WERI-Rb-1 (cell line): ENCODE data around the gene TKT.

Source experiments
- DNase-seq: peaks from one replicate; pipeline ENCODE4 v3.0.0-alpha.2; 2020
- H3K27ac ChIP-seq: fragments of 250-450 bp; sonication (Bioruptor Pico); 2 replicates; pipeline ENCODE4 v1.5.1; 2020; ENCODE audit warnings: mild to moderate bottlenecking, moderate library complexity
- H3K27me3 ChIP-seq: fragments of 250-450 bp; sonication (Bioruptor Pico); 2 replicates; pipeline ENCODE4 v1.5.1; 2021; ENCODE audit warnings: mild to moderate bottlenecking, low read depth, moderate library complexity; ENCODE audit not compliant: insufficient read depth, severe bottlenecking
- H3K36me3 ChIP-seq: fragments of 250-450 bp; sonication (Bioruptor Pico); 2 replicates; pipeline ENCODE4 v1.5.1; 2020; ENCODE audit warnings: mild to moderate bottlenecking, moderate library complexity
- H3K4me3 ChIP-seq: 2 replicates; pipeline ENCODE4 v1.5.1; 2011; ENCODE audit warnings: low read depth, mild to moderate bottlenecking, control low read depth, low read length
- H3K9me3 ChIP-seq: fragments of 250-450 bp; sonication (Bioruptor Pico); 2 replicates; pipeline ENCODE4 v1.5.1; 2021; ENCODE audit warnings: mild to moderate bottlenecking, moderate library complexity; ENCODE audit not compliant: severe bottlenecking
- CTCF ChIP-seq: IDR thresholded peaks from 2 replicates; pipeline ENCODE4 v1.5.1; 2011; ENCODE audit warnings: low read depth, mild to moderate bottlenecking, control low read depth, inconsistent platforms, low read length

TKT gene

GRCh38 chr3:53193466-53194209 lies 62.2 kb downstream of the TKT start:
- no peak overlapping the region for H3K4me3 ChIP-seq
- H3K27ac ChIP-seq = no peak overlapping the region
- no peak for DNase-seq
- TF ChIP-seq CTCF = no peak
- no peaks in the 10 kb centered on the region for H3K9me3 ChIP-seq
- peaks cover 11% of the 10 kb centered on the region for H3K36me3 ChIP-seq
- H3K27me3 ChIP-seq = no peaks in the 10 kb centered on the region

GRCh38 chr3:53192608-53193007 lies 63.2 kb downstream of the TKT start:
- Histone ChIP-seq H3K27me3 (no peaks in the 10 kb centered on the region), H3K4me3 (no peak overlapping the region), H3K36me3 (peaks cover 13% of the 10 kb centered on the region), H3K9me3 (no peaks in the 10 kb centered on the region), H3K27ac (no peak overlapping the region)
- DNase-seq = no peak
- no peak for TF ChIP-seq CTCF

- Histone ChIP-seq H3K4me3 (no peak overlapping the region), H3K9me3 (no peaks in the 10 kb centered on the region), H3K27ac (no peak overlapping the region), H3K27me3 (no peaks in the 10 kb centered on the region), H3K36me3 (peaks cover 13% of the 10 kb centered on the region)
- no peak for DNase-seq
- no peak for TF ChIP-seq CTCF
Measured at GRCh38 chr3:53191836-53192480, 63.9 kb downstream of the TKT start.

GRCh38 chr3:53190659-53191058 lies 65.2 kb downstream of the TKT start:
- H3K4me3 ChIP-seq = no peak overlapping the region
- no peaks in the 10 kb centered on the region for H3K9me3 ChIP-seq
- H3K27ac ChIP-seq = no peak overlapping the region
- H3K36me3 ChIP-seq = peaks cover 21% of the 10 kb centered on the region
- H3K27me3 ChIP-seq = no peaks in the 10 kb centered on the region
- no peak for TF ChIP-seq CTCF
- no peak for DNase-seq

GRCh38 chr3:53189276-53189675 lies 66.5 kb downstream of the TKT start:
- H3K36me3 ChIP-seq = peaks cover 21% of the 10 kb centered on the region

More at GRCh38 chr3:53189276-53189675, 66.5 kb downstream of the TKT start:
- no peak overlapping the region for H3K27ac ChIP-seq
- no peak for DNase-seq
- H3K27me3 ChIP-seq = no peaks in the 10 kb centered on the region
- no peak overlapping the region for H3K4me3 ChIP-seq
- no peak for TF ChIP-seq CTCF
- H3K9me3 ChIP-seq = no peaks in the 10 kb centered on the region
